RPMI7951 (cell line): ENCODE results near the gene MFF. TPM values are rescaled to one million over a fixed set of nuclear protein-coding genes. Genes with fewer than 3 reads are reported as not detected.

Experiments used
- DNase-seq: peaks from one replicate; pipeline ENCODE4 v3.0.0-alpha.2; 2012; ENCODE audit warnings: low read depth
- total RNA-seq: library from RNA; depleted of rRNA; stranded (reverse); fragments of >200 nt; shearing (Covaris generic); gene quantifications from 2 replicates; pipeline ENCODE4 v1.2.3, GENCODE V29; 2014; rRNA removed

The MFF gene, protein sequence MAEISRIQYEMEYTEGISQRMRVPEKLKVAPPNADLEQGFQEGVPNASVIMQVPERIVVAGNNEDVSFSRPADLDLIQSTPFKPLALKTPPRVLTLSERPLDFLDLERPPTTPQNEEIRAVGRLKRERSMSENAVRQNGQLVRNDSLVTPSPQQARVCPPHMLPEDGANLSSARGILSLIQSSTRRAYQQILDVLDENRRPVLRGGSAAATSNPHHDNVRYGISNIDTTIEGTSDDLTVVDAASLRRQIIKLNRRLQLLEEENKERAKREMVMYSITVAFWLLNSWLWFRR
- total RNA-seq = 162 and 180 TPM in 2 replicates

DNA sequence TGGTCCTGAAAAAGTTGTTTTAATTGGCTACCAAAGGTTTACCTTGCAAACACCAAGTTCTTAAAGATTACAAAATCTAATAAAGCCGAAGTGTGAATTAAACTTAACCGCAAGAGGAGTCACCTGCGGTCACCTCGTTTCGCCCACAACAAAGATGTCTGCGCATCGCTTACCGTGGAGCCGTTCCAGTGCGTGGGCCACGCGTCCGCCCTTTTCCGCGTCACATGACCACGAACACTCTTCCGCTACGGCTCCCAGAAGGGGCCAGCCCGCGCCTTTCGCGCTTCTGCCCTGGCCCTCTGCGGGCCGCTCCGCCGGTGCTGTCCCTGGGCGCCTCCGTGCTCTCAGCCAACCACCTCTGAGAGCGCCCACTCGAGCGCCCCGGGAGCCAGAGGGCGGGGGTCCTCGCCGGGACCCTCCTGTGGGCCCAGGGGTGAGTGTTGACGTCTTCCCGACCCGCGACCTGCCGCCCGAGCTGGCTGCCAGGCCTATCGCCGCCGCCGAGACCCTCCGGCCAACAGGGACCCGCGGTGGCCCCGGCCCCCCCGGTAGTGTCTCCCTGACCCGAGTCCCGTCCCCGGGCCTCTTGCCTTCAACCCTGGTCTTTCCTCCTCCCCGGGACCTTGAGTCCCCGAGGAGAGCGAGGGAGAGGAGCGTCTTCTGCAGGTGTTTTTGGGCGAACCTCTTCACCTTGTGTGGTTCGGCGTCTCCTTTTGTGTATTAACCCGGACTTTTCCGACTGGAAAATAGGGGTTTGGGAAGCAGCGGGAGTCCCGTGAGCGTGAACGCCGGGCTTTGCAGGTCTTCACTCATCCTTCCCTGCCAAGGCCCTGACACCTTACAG is at the start of gene MFF:
TSS of gene MFF (plus strand) at position 257 of the 844 bp plus-strand sequence. CDS start 5,415 bp downstream, outside the sequence.
- DNase-seq = peak; percentile 92

DNA sequence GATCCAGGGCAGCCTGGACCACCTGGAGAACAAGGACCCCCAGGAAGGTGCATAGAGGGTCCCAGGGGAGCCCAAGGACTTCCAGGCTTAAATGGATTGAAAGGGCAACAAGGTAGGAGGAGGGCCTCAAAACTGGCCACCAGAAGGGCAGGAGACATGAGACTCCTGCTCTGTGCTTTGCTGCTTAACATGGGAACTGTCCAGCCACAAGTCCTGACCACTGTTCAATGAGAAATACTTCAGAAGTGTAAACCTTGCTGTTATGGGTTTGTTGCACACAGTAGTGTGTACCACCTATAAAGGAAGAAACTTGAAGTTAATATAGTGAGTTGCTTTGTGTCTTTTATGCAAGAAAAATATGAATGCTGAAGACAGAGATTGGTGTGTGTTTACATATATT is 44.2 kb upstream of the MFF start:
- no peak for DNase-seq

DNA sequence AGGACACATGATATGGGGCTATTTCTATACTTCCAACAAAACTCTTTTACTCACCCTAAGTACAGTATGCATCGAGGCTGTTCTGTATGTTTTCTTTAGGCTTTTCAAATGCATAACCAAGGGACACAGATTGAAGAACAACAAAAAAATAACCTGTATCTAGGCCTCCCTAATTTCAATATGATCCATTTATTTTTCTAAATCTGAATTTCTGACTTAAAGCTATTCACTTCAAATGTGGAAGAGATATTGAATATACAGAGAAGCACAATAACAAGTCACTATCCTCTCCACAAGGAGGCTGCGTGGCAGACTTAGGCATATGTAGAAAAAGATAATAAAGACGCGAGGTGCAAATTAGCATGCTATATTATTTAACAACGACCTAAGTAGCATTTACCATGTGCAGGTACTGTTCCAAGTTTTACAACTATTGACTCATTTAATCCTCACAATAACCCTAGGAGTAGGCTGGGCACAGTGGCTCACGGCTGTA is 39.3 kb upstream of the MFF start:
- no peak for DNase-seq

DNA sequence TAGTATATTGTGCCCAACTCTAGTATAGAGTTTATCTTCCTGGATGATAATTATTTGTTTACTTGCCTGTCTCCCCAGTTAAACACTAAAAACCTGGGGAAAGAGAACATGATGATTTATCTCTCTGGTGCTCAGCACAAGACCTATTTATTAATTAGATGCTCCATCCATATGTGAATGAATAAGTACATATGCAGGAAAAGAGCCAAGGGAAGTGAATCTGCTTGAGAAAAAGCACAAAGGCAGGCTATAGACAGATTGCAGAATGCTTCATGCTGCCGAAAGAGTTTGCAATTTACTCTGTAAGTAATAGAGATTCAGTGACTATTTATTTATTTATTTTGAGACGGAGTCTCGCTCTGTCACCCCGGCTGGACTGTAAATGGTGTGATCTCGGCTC is 37.3 kb upstream of the MFF start:
- no peak for DNase-seq

DNA sequence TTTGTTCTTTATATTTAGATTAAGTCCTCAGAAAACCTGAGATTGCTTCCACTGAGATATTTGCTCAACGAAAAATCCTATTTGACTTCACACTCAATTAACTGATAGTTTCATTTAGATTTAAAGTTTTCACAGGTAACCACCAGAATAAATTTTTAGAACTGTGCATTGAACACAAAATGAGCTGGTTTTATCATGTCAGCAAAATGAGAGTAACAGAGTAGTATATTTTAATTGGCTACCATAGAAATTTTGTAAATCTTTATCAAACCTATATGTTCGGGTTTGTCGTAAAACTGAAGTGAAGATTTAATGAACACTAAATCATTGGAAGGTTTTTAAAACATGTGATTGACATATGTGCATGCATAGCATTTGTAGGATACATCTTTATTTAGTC is 32.7 kb upstream of the MFF start:
- no peak for DNase-seq

DNA sequence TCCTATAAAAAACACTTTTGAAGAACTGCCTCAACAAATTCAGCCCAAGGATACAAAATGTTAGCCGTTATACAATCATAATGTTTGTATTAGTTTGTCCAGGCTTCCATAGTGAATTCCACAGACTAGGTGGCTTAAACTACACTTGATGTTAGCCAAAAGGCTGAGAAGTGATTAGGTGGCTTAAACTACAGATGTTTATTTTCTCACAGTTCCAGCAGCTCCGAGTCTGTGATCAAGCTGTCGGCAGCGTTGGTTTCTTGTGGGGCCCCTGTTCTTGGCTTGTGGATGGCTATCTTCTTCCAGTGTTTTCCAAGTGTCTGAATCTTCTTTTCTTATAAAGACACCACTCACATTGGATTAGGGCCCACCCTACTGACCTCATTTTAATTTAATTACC is 31.5 kb upstream of the MFF start:
- no peak for DNase-seq

DNA sequence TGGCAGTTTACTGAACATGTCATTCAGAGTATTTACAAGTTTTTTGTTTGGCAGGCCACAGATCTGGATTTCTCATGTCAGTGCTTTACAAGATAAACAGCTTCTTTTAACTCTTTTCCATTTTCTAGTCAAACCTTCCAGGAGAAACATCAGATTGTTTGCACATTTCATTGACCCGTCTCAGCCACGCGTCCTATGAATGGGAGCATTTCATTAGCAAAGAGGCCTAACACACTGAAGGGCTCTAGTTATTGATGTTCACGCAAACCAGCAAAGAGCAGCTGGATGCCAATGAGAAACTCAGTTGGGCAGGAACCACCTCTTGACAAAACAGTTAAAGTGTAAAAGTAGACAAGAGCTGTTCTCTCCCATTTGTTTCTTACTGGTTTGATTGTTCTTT is 29.2 kb upstream of the MFF start:
- no peak for DNase-seq

DNA sequence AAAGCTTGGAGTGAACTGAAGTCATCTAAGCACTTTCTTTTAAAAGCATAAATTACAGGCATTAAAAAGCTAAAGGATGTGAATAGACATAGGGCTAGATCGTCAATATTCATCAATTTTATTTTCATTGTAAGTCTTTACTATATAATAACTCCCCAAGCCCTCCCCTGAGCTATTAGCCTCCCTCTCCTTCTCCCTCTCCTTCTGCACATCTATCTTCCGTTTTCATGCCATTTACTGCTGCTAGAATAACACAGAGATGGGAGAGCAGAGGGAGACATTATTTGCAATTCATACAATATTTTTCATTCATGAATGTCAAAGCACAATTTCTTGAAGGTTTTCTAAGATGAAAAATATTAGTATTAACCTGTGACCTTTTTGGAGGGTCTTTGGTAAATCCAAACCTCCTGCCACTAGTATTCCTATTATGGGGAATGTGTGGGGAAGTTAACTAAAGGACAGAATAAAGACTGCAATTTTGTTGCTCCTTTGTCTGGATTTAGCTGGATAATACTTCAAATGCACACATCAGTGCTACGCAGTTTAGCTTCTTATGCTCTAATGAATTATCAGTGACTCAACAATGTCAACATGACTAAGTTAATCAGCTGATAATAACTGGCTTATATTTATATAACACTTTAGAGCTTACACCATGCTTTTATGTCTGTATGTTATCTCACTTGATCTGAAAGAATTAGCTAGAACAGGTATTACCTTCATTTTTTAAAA is 28.2 kb upstream of the MFF start:
- no peak for DNase-seq

DNA sequence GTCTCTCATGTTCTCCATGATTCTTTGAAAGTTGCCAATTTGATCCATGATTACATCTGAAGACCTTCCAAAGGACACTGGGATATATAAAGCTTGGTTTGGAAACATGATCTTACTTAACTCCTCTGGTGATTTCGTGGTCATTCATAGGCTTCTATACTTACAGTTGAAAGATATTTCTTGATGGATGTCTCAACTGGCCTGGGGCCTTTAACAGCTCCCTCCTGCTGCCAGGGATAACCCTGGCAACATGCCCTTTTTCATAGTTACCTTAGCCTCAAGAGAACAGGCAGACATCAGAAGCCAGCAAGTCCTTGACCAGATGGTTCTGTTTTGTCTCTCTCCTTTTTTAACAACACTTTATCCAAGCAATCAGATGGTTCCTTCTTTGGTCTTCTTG is 23.5 kb upstream of the MFF start:
- DNase-seq = peak; percentile 14

DNA sequence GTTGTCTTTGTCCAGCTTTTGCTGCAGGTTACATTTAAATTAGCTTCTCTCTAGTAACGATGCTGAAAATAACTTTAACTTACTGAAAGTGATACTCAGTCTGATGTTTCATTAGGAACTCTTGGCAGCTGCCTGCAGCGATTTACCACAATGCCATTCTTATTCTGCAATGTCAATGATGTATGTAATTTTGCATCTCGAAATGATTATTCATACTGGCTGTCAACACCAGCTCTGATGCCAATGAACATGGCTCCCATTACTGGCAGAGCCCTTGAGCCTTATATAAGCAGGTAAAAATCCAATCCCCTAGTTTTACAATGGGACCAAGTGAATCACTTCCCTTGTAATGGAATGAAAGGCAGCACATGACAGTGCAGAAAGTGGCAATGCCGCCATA is 16.3 kb upstream of the MFF start:
- DNase-seq = peak; percentile 10

DNA sequence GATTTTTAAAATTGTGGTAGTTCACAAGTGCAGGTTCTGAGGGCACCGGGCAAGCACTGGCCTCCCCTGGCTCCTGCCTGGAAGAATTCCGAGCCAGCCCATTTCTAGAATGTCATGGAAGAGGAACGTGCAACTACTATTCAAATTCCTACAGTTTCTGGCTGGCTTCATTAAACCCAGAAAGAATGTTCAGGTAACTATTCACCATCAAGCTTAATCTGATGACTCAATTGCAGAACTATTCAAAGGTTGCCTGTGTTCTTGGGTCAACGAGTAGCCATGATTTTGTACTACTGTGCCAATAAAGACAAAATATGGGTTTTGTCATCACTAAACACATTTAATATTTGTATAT is 14.3 kb upstream of the MFF start:
- no peak for DNase-seq

DNA sequence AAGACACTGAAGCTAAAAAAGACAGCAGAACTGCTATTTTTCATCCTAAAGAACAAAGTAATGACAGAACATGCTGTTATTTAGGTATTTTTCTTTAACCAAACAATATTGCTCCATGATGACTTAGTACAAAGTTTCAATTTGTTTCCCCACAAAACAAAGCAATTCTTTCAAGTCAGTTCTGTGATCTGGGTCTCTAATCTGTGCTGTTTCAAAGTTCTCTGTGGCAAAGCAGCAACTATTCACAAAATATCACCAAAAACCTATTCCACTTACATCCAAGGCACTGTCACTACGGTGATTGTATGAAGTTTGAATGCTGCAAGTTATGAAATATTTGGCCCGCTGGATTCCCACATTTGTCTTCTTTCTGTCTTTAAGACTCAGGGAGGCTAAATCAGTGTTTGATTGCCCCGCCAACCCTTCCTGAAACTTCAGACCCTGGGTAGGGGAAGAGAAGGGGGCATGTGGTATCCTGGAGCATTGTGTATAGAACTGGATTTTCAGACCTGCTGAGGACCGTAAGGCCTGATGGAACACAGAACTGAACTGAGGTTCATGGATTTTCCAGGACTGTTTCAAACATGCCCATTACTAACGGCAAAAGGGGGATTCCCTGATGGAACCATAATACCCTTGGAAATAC is 13.1 kb upstream of the MFF start:
- DNase-seq = no peak

DNA sequence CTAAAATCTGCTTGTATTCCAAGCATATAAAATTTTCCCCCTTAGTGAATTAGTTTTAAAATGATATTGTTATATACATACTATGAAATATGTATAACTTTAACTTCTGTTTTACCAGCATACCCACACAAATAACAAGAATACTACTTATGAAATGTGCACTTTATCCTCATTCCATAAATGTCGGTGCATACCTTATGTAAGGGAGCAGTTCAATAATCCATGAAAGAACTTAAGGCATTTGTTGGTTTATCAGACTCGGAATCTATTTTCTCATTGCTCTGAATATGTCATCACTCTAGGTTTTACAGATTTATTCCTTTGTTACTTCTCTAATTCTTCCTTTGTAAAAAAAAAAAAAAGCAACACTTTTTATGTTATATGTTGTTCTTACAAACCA is 12.5 kb upstream of the MFF start:
- no peak for DNase-seq

DNA sequence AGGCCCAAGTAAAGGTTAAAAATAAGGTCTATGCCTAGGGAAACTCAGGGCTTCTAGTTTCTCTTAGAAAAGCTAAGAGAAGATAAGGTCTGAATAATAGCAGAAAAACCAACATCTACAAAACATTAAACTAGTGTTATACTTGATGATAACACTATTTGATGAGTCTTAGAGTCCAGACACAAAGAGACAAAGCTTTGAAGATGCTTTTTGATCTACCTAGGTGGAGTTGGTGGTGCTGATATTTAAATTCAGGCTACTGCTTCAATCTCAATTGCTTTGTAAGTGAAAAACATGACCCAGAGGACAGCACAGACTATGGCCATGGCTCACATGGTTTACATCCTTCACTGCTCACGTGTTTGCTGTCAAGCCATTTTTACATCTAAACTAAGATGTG is 11.7 kb upstream of the MFF start:
- no peak for DNase-seq

DNA sequence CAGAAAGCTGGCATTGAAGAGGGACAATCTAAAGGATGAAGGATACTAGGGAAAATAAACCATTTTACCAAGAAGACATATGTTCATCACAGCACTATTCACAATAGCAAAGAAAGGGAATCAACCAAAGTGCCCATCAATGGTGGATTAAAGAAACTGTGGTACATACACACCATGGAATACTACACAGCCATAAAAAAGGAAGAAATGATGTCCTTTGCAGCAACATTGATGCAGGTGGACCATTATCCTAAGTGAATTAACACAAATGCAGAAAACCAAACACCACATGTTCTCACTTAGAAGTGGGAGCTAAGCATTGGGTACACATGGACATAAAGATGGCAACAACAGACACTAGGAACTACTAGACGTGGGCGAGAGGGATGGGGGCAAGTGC is 7.2 kb upstream of the MFF start:
- DNase-seq = no peak

DNA sequence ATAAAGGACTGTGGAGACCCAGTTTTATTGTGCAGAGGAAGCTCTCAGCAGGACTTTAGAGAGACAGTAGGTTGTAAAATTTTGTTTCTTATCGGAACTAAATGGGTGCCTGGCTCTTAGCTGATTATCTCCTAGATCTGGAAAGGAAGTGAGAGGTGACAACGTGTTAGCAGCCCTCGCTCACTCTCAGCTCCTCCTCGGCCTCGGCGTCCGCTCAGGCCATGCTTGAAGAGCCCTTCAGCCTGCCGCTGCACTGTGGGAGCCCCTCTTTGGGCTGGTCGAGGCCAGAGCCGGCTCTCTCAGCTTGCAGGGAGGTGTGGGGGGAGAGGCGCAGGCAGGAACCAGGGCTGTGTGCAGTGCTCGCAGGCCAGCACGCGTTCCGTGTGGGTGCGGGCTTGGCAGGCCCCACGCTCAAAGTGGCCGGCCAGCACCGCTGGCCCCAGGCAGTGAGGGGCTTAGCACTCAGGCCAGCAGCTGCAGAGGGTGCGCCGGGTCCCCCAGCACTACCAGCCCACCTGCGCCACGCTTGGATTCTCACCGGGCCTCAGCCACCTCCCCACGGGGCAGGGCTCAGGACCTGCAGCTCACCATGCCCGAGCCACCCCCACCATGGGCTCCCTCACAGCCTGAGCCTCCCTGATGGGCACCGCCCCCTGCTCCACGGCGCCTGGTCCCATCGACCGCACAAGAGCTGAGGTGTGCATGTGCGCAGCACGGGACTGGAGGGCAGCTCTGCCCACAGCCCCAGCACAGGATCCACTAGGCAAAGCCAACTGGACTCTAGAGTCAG is 4.6 kb upstream of the MFF start:
- DNase-seq = no peak

DNA sequence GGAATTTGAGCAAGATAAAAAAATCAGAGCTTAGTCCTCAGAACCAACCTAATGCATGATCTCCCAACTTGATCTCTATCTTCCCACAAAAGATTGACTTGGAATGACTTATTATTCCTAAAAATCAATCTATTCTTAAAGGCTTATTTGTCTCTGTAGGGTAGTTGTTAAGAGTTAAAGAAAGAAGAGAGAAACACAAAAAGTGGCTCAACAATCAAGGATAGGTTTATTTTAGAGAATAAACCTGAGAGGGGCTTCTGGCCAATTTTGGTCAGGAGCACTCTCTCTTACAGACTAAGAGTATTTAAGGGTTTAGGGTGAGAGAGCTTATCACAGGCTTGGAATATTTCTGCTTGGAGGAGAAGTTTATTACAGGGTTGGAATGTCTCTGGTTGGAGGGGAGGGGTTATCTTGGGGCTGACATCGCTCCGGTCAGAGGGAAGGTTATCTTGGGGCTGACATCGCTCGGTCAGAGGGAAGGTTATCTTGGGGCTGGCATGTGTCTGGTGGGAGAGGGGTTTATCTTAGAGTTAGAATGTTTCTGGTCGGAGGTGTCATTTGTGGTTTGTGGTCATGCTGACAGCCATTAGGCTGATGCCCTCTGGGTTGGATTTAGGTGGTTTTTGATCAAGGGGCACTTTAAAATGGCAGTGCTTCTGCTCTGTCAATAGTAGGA is 2.4 kb upstream of the MFF start:
- DNase-seq = no peak

DNA sequence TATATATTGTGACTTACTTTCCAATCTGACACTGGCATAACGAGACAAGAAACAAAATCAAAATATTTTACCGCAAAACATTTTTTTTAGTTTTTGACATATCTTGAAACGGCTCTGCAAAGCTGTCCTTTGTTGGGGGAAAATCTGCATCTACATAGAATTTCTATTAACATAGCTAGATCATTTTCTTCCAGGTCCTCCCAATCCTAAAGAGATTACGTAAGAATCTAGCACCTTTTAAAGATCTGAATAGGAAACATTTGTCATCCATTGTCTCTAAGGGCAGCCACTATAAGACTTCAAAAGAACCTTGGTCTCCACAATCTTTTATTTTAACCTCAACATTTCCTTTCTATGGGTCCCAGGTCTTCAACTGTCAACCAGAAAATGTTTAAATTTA is 1.2 kb upstream of the MFF start:
- no peak for DNase-seq

DNA sequence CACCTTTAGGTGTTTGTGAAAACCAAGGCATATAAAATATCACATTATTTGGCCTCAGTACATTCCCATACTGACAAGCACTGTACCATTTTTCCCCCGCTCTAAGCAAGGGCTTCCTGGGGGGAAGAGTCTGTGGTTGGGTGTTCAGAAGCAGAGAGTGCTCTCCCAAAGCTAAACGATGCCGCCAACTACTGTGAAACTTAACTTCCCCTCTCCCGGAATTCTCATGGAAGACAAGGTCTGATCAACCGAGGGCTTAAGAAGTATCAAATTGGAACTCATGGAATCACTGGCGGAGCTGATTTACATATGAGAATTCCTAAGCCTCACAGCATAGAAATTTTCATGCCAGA is 433 bp upstream of the MFF start:
- DNase-seq = no peak

DNA sequence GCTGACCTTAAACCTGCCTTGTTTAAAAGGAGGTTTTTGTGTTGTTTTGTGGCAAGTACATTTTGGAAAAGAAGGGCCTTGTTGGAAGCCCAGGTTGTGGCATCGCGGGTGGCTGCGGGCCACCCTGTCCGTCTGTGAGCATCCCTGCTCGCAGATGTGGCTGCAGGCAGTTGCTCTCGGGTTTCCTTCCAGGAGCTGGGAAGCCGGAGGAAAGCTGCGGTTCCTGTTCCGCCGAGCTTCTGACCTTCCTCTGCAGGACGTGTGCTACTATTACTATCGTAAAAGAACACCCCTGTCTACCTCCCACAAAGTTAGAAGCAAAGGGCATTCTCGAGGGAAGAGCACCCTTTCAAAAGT is 766 bp downstream of the MFF start:
- peak; percentile 69 for DNase-seq

DNA sequence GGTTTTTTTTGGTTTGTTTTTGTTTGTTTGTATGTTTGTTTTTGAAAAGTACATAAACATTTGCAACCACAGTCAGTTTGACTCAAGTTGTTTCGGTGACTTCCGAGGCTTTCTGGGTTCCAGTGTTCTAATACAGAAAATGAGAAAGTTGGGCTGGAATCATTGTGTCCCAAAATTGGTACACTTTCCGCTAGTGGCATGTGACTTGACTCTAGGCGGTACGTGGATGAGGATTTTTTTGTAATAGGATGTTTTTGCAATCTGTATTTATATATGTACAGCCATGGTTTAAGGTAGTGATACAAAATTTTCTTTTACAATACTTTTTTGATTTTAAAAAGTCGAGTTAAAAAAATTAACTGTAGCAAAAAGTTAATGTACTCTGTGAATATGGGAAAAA is 1.7 kb downstream of the MFF start:
- DNase-seq = no peak
